ENCODE measurements around the gene CASP6. TPM values are rescaled to one million over a fixed set of nuclear protein-coding genes. Genes with fewer than 3 reads are reported as not detected.

Gene CASP6
- total and polyA plus RNA-seq, 2 of the 8 experiments (the other 6 are each of a cell fraction or from before 2014, with no cell fraction given) = 29.5 to 35.1 TPM

GRCh38 chr4:109718759-109719158 is 15.5 kb upstream of the CASP6 start (continued):
- TF ChIP-seq CHD7 (IDR thresholded peaks at IDR 0.05; ENCODE audit: insufficient replicate concordance, low read length) = no peak
- TF ChIP-seq POLR2A (IDR thresholded peaks at IDR 0.05; ENCODE audit: control extremely low read depth in 1 of 2, low read depth in 2 of 2, low read length in 2 of 2) = no peak
- no peak for TF ChIP-seq CREB1 (IDR thresholded peaks at IDR 0.05)
- no peak for TF ChIP-seq PHF8 (conservative IDR thresholded peaks at IDR 0.05; ENCODE audit: low read depth, low read length)
